NCI-H1092 (cell line): ENCODE results near the gene GCSAML.

Experiments
- DNase-seq: peaks from one replicate; lab custom pipeline; 2025; lab: John Stamatoyannopoulos, UW

GCSAML gene

GRCh38 chr1:247574236-247574635 lies 25.3 kb downstream of the GCSAML start:
- no peak for DNase-seq

- DNase-seq, result no peak
Observed at GRCh38 chr1:247574664-247575063, 25.7 kb downstream of the GCSAML start.

- DNase-seq, result no peak
Observed at GRCh38 chr1:247576514-247576913, 27.6 kb downstream of the GCSAML start.

- no peak for DNase-seq
Observed at GRCh38 chr1:247578946-247579460, 30.1 kb downstream of the GCSAML start.

- no peak for DNase-seq
Observed at GRCh38 chr1:247588060-247588459, 39.1 kb downstream of the GCSAML start, which contains the start of gene OR2G2. OR2G2 (plus strand) TSS chr1:247588360; CDS start chr1:247588360, 0 bp downstream.

- DNase-seq, result no peak
Observed at GRCh38 chr1:247605286-247605685, 56.4 kb downstream of the GCSAML start, which contains the start of gene OR2G3. OR2G3 (plus strand) TSS chr1:247605586; CDS start chr1:247605586, 0 bp downstream.

- DNase-seq, result no peak
Observed at GRCh38 chr1:247613405-247613804, 64.5 kb downstream of the GCSAML start.

- DNase-seq, result no peak
Observed at GRCh38 chr1:247614625-247615024, 65.7 kb downstream of the GCSAML start.
